CD8-positive, alpha-beta memory T cell (primary cell): ENCODE data around the gene PRKAG3. TPM values are rescaled to one million over a fixed set of nuclear protein-coding genes. Genes with fewer than 3 reads are reported as not detected.
A peak's percentile ranks its signal among the peaks of the same experiment; 100 is the strongest.

ENCODE experiments used
- CTCF ChIA-PET: fragments of 350-600 bp; sonication (Branson Sonifier 250); formaldehyde crosslinking; loops from one replicate; lab custom pipeline; 2021; ENCODE audit warnings: antibody characterized with exemption; lab: Charles Lee
- POLR2A ChIA-PET: fragments of 350-600 bp; sonication (Branson Sonifier 250); formaldehyde crosslinking; loops from one replicate; lab custom pipeline; 2021; ENCODE audit warnings: antibody characterized with exemption; lab: Charles Lee
- DNase-seq, 5 donors: peaks; one replicate each; pipeline versions ENCODE4 v3.0.0 to v3.0.0-alpha.2; 2020 to 2022; ENCODE audit warnings: mixed read lengths in 1 of 5
- H3K27ac ChIP-seq: one replicate; pipeline ENCODE4 v1.7.0; 2013; ENCODE audit warnings: low read depth, mild to moderate bottlenecking, low read length, moderate library complexity
- H3K27me3 ChIP-seq: 2 replicates; pipeline ENCODE4 v1.7.0; 2013; ENCODE audit warnings: low read length, mild to moderate bottlenecking; ENCODE audit not compliant: insufficient read depth, poor library complexity, severe bottlenecking
- H3K36me3 ChIP-seq: 2 replicates; pipeline ENCODE4 v1.7.0; 2013; ENCODE audit warnings: mild to moderate bottlenecking, low read length, moderate library complexity; ENCODE audit not compliant: insufficient read depth
- H3K4me1 ChIP-seq: 2 replicates; pipeline ENCODE4 v1.7.0; 2013; ENCODE audit warnings: mild to moderate bottlenecking, low read length, moderate library complexity; ENCODE audit not compliant: insufficient read depth
- H3K4me3 ChIP-seq: 2 replicates; pipeline ENCODE4 v1.7.0; 2013; ENCODE audit warnings: mild to moderate bottlenecking, low read length
- H3K9me3 ChIP-seq: 2 replicates; pipeline ENCODE4 v1.7.0; 2013; ENCODE audit warnings: mild to moderate bottlenecking, low read length
- H3K27ac Mint-ChIP-seq, 8 donors: one replicate each; pipeline ENCODE4 v1.8.0; 2020 to 2021; ENCODE audit warnings: mixed read lengths in 8 of 8, mild to moderate bottlenecking in 6 of 8, inconsistent platforms in 3 of 8, moderate library complexity in 3 of 8
- H3K27me3 Mint-ChIP-seq, 2 donors: one replicate each; pipeline ENCODE4 v1.8.0; 2020 to 2021; ENCODE audit warnings: mixed read lengths in 2 of 2, mild to moderate bottlenecking in 1 of 2, moderate library complexity in 1 of 2
- H3K36me3 Mint-ChIP-seq, 3 donors: one replicate each; pipeline ENCODE4 v1.8.0; 2020 to 2021; ENCODE audit warnings: mixed read lengths in 3 of 3, inconsistent platforms in 1 of 3, mild to moderate bottlenecking in 1 of 3
- H3K4me1 Mint-ChIP-seq, 3 donors: one replicate each; pipeline ENCODE4 v1.8.0; 2020 to 2021; ENCODE audit warnings: mixed read lengths in 3 of 3, inconsistent platforms in 1 of 3, mild to moderate bottlenecking in 1 of 3
- H3K4me3 Mint-ChIP-seq, 7 donors: one replicate each; pipeline ENCODE4 v1.8.0; 2020 to 2021; ENCODE audit warnings: mixed read lengths in 7 of 7, mild to moderate bottlenecking in 6 of 7, moderate library complexity in 4 of 7, inconsistent platforms in 2 of 7
- H3K9me3 Mint-ChIP-seq, 5 donors: one replicate each; pipeline ENCODE4 v1.8.0; 2020 to 2022; ENCODE audit warnings: mixed read lengths in 5 of 5, mild to moderate bottlenecking in 3 of 5, moderate library complexity in 2 of 5, inconsistent platforms in 1 of 5
- polyA plus RNA-seq: library from polyadenylated mRNA; unstranded; fragments of 300-500 nt; fragmentation: Illumina TruSeq; gene quantifications from one replicate; pipeline ENCODE4 v1.2.3, GENCODE V29; 2021
- total RNA-seq, 2 experiments: library from RNA; stranded (reverse); gene quantifications; one replicate each; pipeline ENCODE4 v1.2.3, GENCODE V29; 2021

PRKAG3 gene
- total and polyA plus RNA-seq, 3 experiments from 2014 or later, result not detected

GRCh38 chr2:218877891-218878290 lies 46.3 kb upstream of the PRKAG3 start:
- ChIA-PET CTCF (interaction anchor here (1.9 to 23.1 kb wide), 7 partner anchors 9 to 103 kb away, joined by 5 to 1010 read pairs (median 19); no protein-coding TSS in a partner anchor), POLR2A (interaction anchor here (4.0 to 7.7 kb wide), 2 partner anchors 17 to 20 kb away, joined by 54 to 130 read pairs; no protein-coding TSS in a partner anchor)
- H3K27me3 ChIP-seq, result peaks cover 16% of the 10 kb centered on the region
- H3K4me3 ChIP-seq, result no peak overlapping the region
- H3K27ac ChIP-seq, result no peak overlapping the region
- Mint-ChIP-seq H3K4me1 (peaks cover 35 to 51% (median 45%) of the 10 kb centered on the region in 3 donors), H3K4me3 (no peak overlapping the region), H3K36me3 (no peaks in the 10 kb centered on the region), H3K27me3 (peaks cover 26 to 27% of the 10 kb centered on the region in 2 donors), H3K27ac (peak overlapping the region in 1 of 8 donors; percentile 53), H3K9me3 (no peaks in the 10 kb centered on the region)
- peak in 1 of 5 donors; percentile 25 for DNase-seq
- peaks cover 43% of the 10 kb centered on the region for H3K4me1 ChIP-seq
- H3K36me3 ChIP-seq, result no peaks in the 10 kb centered on the region
- no peaks in the 10 kb centered on the region for H3K9me3 ChIP-seq

DNA sequence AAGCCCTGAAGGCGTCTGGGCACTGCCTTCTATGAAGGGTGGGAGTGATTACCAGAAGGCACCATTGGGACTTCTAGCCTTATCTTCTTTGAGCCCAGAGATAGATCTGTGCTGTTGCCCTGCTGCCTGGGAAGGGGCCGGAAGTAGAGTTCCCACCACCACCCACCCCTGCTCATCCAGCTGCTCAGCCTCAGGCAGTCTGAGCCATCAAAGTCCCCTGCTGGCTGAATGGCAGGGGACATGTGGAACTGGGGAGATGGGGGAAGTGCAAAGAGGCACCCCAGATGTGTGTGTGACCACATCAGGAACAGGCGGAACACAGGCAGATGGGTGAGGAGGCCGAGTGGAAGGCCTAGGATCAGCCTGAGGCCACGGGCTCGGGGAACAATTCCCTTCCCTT lies 45.7 kb upstream of the PRKAG3 start:
- POLR2A ChIA-PET, result interaction anchor here (1.1 to 4.0 kb wide), 2 partner anchors 15 to 20 kb away, joined by 5 to 54 read pairs; no protein-coding TSS in a partner anchor
- CTCF ChIA-PET, result interaction anchor here (0.7 to 23.1 kb wide), 11 partner anchors 9 to 218 kb away, joined by 4 to 1010 read pairs (median 16); partner anchors contain the start of genes BCS1L and ZNF142
- H3K4me3 Mint-ChIP-seq, result peak overlapping the region in 1 of 7 donors; percentile 35
- Histone ChIP-seq H3K4me1 (peaks cover 43% of the 10 kb centered on the region), H3K27me3 (peaks cover 19% of the 10 kb centered on the region), H3K36me3 (no peaks in the 10 kb centered on the region), H3K9me3 (no peaks in the 10 kb centered on the region), H3K4me3 (no peak overlapping the region), H3K27ac (no peak overlapping the region)
- H3K27ac Mint-ChIP-seq, result peak overlapping the region in 6 of 8 donors; percentile 12 to 88 (median 61)
- peak in 1 of 5 donors; percentile 41 for DNase-seq
- no peaks in the 10 kb centered on the region for H3K9me3 Mint-ChIP-seq
- no peaks in the 10 kb centered on the region for H3K36me3 Mint-ChIP-seq
- H3K4me1 Mint-ChIP-seq, result peaks cover 32 to 51% (median 41%) of the 10 kb centered on the region in 3 donors
- H3K27me3 Mint-ChIP-seq, result peaks cover 32% of the 10 kb centered on the region in 2 donors

DNA sequence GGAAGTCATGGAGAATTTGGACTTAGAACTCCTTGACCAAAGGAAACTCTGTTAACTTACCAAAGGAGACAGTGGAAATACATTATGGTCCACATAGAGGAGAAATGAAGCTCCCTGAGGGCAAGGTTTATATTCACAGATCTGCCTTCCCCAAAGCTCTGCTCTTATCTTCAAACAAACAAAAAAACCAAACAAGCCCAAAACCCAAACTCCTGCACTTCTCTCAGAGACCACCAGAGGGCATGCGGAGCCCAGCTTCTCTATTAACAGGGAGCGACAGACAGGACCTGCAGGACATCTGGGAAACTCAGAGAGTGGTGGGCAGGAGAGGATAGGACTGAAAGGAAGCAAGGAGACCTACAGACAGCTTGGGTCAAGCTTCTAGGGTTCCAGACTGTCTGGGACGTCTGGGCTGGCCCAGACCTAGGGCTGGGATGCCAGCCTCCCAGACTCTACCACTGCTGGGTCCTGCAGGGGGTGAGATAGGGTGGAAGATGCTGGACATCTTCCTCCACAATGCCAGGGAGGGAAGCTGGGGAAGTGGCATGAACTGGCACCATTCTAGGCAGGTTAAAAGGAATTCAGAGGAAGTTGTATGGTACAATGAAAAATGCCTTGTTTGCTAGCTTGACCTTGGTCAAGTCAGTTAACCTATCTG lies 45.1 kb upstream of the PRKAG3 start:
- Histone ChIP-seq H3K4me1 (peaks cover 45% of the 10 kb centered on the region), H3K4me3 (no peak overlapping the region), H3K9me3 (no peaks in the 10 kb centered on the region), H3K36me3 (no peaks in the 10 kb centered on the region), H3K27ac (no peak overlapping the region), H3K27me3 (peaks cover 19% of the 10 kb centered on the region)
- POLR2A ChIA-PET, result interaction anchor here (0.9 to 4.0 kb wide), 3 partner anchors 16 to 21 kb away, joined by 3 to 54 read pairs (median 5); no protein-coding TSS in a partner anchor
- Mint-ChIP-seq H3K4me1 (peaks cover 34 to 51% (median 41%) of the 10 kb centered on the region in 3 donors), H3K27me3 (peaks cover 35 to 38% of the 10 kb centered on the region in 2 donors), H3K9me3 (no peaks in the 10 kb centered on the region), H3K36me3 (no peaks in the 10 kb centered on the region), H3K27ac (peak overlapping the region in 5 of 8 donors; percentile 47 to 77 (median 66)), H3K4me3 (peak overlapping the region in 1 of 7 donors; percentile 35)
- CTCF ChIA-PET, result interaction anchor here (0.7 to 23.1 kb wide), 22 partner anchors 8 to 480 kb away, joined by 3 to 1010 read pairs (median 6); partner anchors contain the start of genes BCS1L and ZNF142
- peak; percentile 52 to 81 (median 70) for DNase-seq

GRCh38 chr2:218875692-218876246 lies 44.2 kb upstream of the PRKAG3 start:
- Histone ChIP-seq H3K27me3 (peaks cover 19% of the 10 kb centered on the region), H3K4me3 (no peak overlapping the region), H3K4me1 (peaks cover 42% of the 10 kb centered on the region), H3K9me3 (no peaks in the 10 kb centered on the region), H3K36me3 (no peaks in the 10 kb centered on the region), H3K27ac (no peak overlapping the region)
- Mint-ChIP-seq H3K4me1 (peaks cover 29 to 50% (median 37%) of the 10 kb centered on the region in 3 donors), H3K4me3 (peak overlapping the region in 1 of 7 donors; percentile 40), H3K27ac (no peak overlapping the region), H3K27me3 (peaks cover 36 to 41% of the 10 kb centered on the region in 2 donors), H3K36me3 (no peaks in the 10 kb centered on the region), H3K9me3 (no peaks in the 10 kb centered on the region)
- ChIA-PET CTCF (interaction anchor here (0.7 to 23.1 kb wide), 19 partner anchors 8 to 480 kb away, joined by 3 to 1010 read pairs (median 6); no protein-coding TSS in a partner anchor), POLR2A (interaction anchor here (0.9 to 4.0 kb wide), 3 partner anchors 17 to 22 kb away, joined by 3 to 54 read pairs (median 5); no protein-coding TSS in a partner anchor)
- DNase-seq, result no peak

- Histone ChIP-seq H3K36me3 (no peaks in the 10 kb centered on the region), H3K27me3 (peaks cover 19% of the 10 kb centered on the region), H3K4me3 (no peak overlapping the region), H3K4me1 (peaks cover 32% of the 10 kb centered on the region), H3K9me3 (no peaks in the 10 kb centered on the region), H3K27ac (no peak overlapping the region)
- H3K9me3 Mint-ChIP-seq, result no peaks in the 10 kb centered on the region
- H3K4me3 Mint-ChIP-seq, result peak overlapping the region in 2 of 7 donors; percentile 52 to 53
- H3K4me1 Mint-ChIP-seq, result peaks cover 24 to 42% (median 32%) of the 10 kb centered on the region in 3 donors
- POLR2A ChIA-PET, result interaction anchor here (4.0 kb wide), 1 partner anchor 24 kb away, joined by 54 read pairs; no protein-coding TSS in a partner anchor
- H3K27ac Mint-ChIP-seq, result peak overlapping the region in 1 of 8 donors; percentile 68
- peaks cover 34 to 58% of the 10 kb centered on the region in 2 donors for H3K27me3 Mint-ChIP-seq
- CTCF ChIA-PET, result interaction anchor here (1.0 to 23.1 kb wide), 4 partner anchors 13 to 118 kb away, joined by 3 to 1010 read pairs (median 34); no protein-coding TSS in a partner anchor
- no peak for DNase-seq
- H3K36me3 Mint-ChIP-seq, result no peaks in the 10 kb centered on the region
Observed at GRCh38 chr2:218873359-218874194, 42.0 kb upstream of the PRKAG3 start.

GRCh38 chr2:218872645-218873358 lies 41.2 kb upstream of the PRKAG3 start:
- H3K36me3 ChIP-seq, result no peaks in the 10 kb centered on the region
- Mint-ChIP-seq H3K4me1 (peaks cover 24 to 42% (median 32%) of the 10 kb centered on the region in 3 donors), H3K9me3 (no peaks in the 10 kb centered on the region), H3K36me3 (no peaks in the 10 kb centered on the region), H3K27me3 (peaks cover 34 to 64% of the 10 kb centered on the region in 2 donors), H3K4me3 (peak overlapping the region in 4 of 7 donors; percentile 53 to 77 (median 68)), H3K27ac (peak overlapping the region in 1 of 8 donors; percentile 68)
- peaks cover 19% of the 10 kb centered on the region for H3K27me3 ChIP-seq
- ChIA-PET CTCF (interaction anchor here (0.9 to 23.1 kb wide), 6 partner anchors 9 to 119 kb away, joined by 3 to 1010 read pairs (median 4); no protein-coding TSS in a partner anchor), POLR2A (no interaction called here)
- no peak for DNase-seq
- no peaks in the 10 kb centered on the region for H3K9me3 ChIP-seq
- H3K27ac ChIP-seq, result no peak overlapping the region
- H3K4me1 ChIP-seq, result peaks cover 32% of the 10 kb centered on the region
- no peak overlapping the region for H3K4me3 ChIP-seq
